ENCODE measurements around the gene PCNX2.
"Not testable (repeated sequence)": the region's sequence is repeated elsewhere in the genome, so short reads cannot be mapped to it uniquely, and the experiment has no call there.

The PCNX2 gene

GRCh38 chr1:233107130-233107660 is 188.3 kb downstream of the PCNX2 start:
- DNase-seq (ENCODE audit: low read depth), result no peak

DNA sequence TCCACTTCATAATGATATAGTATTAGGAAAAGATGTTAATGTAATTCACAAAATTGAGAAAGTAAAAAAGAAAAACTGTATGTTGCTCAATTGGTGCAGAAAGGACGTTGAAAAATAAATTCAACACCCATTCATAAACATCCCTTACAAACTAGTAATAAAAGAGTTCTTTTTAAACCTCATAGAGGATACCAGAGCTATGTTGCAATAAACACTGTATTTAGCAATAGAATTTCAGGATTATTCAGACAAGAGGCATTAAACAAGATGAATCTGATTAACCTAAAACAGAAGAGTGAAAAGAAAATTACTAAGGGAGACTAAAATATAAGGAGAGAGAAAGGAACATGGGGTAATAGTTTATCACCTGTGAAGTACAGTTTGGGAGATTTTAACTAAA is 190.3 kb downstream of the PCNX2 start:
- DNase-seq (ENCODE audit: low read depth), result no peak

- no peak for DNase-seq (ENCODE audit: low read depth)
Measured at GRCh38 chr1:233102341-233102740, 193.2 kb downstream of the PCNX2 start.

DNA sequence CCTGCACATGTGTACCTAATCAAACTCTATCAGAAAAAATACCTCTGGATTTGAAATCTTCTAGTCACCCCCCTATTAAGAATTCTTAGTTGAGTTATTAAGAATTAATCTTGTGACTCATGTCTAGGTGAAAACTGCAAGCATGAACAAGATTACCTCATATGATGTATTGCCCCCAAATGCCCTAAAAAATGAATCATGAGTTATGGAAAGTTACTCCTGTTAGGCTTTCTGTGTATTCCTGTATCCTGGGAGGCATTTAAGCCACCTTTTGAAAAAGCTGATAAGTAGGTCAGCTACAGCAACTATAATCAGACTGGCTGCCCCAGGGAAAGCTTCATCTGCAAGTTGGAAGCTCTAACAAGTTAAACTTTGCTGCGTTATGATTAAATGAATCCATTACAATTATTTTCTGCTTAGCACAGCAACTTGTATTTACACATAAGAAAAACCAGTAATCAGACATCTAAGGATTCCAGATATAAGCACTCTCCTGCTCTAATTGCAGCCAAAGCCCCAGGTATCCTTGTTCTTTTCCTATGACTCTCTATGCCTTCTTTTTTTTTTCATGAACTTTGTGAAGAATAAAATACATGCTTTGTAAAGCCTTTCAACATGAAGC is 197.5 kb downstream of the PCNX2 start:
- DNase-seq (ENCODE audit: low read depth), result no peak

DNA sequence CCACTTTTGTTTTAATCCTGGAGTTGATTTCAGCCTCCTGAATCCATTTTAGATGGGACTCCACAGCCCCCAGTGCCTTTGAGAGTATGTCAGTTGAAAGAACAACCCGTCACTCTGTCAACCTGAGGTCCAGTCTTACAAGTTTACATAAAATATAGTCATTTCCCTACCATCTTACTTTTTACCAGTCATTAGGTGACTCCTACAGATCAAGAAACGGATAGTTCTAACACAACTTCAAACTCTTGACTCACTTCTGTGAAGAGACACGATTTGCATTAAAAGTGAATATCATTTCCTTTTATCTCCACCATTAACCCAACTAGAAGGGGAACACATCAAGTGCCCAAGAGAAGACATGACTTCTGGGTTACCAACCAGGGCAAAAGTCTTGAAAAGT is 198.0 kb downstream of the PCNX2 start:
- no peak for DNase-seq (ENCODE audit: low read depth)

- DNase-seq (ENCODE audit: low read depth), result no peak
Measured at GRCh38 chr1:233094691-233095090, 200.8 kb downstream of the PCNX2 start.

DNA sequence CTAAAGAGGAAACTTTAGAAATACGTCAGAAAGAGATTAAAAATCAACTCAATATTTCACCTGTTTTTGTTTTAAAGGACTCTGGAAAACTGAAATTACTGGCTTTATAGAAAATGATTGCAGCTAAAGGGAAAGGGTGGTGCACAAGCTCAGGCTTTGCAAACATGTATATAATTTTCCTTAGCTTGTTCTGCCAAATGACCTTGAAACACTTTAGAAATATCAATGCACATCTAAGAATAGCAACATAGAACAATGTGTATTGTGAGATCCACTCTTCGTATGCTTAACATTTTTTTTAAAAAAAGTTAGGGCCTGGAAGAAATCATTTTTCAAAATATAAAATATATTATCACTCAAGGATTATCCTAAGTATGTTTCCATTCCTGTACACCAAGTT is 201.3 kb downstream of the PCNX2 start:
- DNase-seq (ENCODE audit: low read depth), result no peak

- DNase-seq (ENCODE audit: low read depth), result no peak
Measured at GRCh38 chr1:233090746-233091494, 204.6 kb downstream of the PCNX2 start.

DNA sequence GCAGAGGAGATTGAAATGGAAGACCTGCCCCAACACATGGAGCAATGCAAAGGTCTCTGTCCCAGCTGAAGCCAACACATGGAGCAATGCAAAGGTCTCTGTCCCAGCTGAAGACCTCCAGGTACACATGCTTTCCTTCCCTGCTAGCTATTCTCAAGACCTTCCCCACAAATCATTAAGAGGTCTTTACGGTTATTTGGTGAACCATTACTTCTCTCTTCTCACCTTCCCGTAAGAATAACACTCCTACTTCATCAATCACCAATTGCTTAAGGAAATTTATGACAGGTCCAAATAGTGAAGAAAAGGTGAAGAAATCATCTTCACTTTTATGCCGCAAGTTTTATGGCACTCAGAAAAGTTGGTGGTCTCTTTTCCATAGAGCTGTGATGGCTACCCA is 206.3 kb downstream of the PCNX2 start:
- no peak for DNase-seq (ENCODE audit: low read depth)

GRCh38 chr1:233088613-233089012 is 206.9 kb downstream of the PCNX2 start:
- no peak for DNase-seq (ENCODE audit: low read depth)

DNA sequence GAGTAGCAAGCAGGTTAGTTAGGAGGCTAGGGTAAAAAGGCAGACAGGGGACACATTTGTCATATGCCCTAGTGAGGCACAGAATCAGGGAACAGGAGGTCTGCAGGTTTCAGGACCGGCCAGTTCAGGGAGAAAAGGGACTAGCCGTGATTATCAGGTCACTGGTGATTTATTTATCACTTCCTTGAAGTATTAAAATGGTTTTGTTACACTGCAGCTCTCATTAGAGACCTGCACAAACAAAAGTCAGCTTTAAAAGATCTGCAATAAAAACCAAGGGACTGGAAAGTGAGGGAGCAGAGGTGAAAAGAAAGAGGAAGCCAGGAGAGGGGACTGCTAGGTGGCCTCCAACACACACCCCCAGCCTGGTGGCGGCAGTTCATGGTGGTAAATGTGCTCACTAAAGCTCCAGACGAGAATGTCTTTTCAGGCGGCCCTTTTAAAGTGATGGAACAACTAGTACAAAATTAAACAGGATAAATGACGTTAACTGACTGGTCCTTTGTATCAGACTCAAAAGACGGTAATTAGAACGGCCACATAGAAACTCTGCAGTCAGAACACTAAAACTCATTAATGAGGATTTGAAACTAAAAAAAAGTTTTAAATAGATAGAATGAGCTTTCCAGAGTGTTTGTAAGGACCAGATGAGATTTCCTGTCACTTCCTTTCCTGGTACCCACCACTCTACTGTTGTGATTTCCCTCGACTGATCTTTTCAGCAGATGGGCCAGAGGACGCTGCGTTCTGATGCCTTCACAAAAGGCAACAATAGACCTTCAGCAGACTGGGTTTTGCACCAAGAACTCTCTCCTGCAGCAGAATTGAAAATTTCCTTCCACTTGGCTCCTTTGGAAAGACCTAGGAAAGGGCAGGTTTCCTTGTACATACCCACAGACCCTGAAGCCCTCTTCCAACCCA is 208.3 kb downstream of the PCNX2 start:
- no peak for DNase-seq (ENCODE audit: low read depth)

GRCh38 chr1:233085566-233085965 is 210.0 kb downstream of the PCNX2 start:
- DNase-seq (ENCODE audit: low read depth), result no peak

- DNase-seq (ENCODE audit: low read depth), result no peak
Measured at GRCh38 chr1:233082778-233083550, 212.6 kb downstream of the PCNX2 start.

- no peak for DNase-seq (ENCODE audit: low read depth)
Measured at GRCh38 chr1:233081735-233082134, 213.8 kb downstream of the PCNX2 start.

DNA sequence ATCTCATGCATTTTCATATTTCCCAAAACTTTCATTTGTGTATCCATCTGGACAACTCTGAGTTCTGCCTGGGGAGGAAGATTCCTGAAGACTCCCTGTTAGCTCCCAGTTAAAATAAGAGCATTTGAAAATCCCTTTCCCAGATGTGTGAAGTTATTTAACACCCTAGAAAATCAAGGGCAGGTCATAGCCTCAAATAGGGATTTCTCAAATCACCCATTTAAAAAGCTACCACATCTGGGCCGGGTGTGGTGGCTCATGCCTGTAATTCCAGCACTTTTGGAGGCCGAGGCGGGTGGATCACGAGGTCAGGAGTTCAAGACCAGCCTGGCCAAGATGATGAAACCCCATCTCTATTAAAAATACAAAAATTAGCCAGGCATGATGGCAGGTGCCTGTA is 214.7 kb downstream of the PCNX2 start:
- DNase-seq (ENCODE audit: low read depth), result not testable (repeated sequence)

- no peak for DNase-seq (ENCODE audit: low read depth)
Measured at GRCh38 chr1:233080286-233080685, 215.2 kb downstream of the PCNX2 start.

- DNase-seq (ENCODE audit: low read depth), result no peak
Measured at GRCh38 chr1:233079574-233079973, 216.0 kb downstream of the PCNX2 start.

DNA sequence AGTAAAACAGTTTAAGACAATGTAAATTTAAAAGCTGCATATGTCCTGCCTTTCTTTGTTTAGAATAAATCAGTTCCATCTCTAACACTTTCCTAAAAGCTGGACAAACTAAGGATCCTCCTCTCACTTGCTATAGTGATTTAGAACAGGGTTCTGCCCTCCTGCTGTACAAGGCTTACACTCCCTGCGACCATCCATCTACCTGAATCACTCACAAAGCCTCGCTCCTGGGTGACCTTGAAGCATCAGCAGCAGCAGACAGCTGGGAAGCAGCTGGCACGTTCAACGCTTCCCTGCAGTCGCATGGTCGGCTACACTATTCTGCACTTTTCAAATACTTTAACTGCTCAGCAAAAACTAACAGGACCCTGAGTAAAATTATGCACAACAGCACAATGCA is 217.1 kb downstream of the PCNX2 start:
- DNase-seq (ENCODE audit: low read depth), result no peak

GRCh38 chr1:233075915-233076295 is 219.6 kb downstream of the PCNX2 start:
- DNase-seq (ENCODE audit: low read depth), result no peak

- no peak for DNase-seq (ENCODE audit: low read depth)
Measured at GRCh38 chr1:233066087-233066486, 229.4 kb downstream of the PCNX2 start.

DNA sequence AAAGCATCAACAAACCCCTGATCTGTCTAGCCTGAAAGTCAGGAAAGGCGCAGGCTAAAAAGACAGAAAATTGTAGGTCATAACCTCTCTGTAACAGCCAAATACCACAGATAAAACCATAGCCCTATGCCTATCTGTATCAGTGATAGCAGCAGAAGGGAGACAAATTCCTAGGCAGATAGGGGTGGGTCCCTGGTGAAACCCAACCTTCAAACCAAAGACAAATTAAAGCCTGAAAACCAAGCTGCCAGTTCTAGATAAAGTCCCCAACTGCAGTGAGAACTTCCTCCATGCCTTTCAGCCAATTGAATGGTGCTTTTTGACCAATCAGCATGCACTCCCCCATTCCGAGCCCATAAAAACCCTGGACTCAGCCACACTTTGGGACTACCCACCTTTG is 229.8 kb downstream of the PCNX2 start:
- no peak for DNase-seq (ENCODE audit: low read depth)

- DNase-seq (ENCODE audit: low read depth), result no peak
Measured at GRCh38 chr1:233064988-233065387, 230.5 kb downstream of the PCNX2 start.
